Ascending aorta (tissue), 2 donors: ENCODE results near the gene FXYD7. TPM values are rescaled to one million over a fixed set of nuclear protein-coding genes. Genes with fewer than 3 reads are reported as not detected.
A peak's percentile ranks its signal among the peaks of the same experiment; 100 is the strongest.

Experiments used
- DNase-seq, 2 donors: peaks; one replicate each; pipeline ENCODE4 v3.0.0-alpha.2; 2019; ENCODE audit warnings: low spot score in 2 of 2
- H3K27ac ChIP-seq, 2 donors: fragments of 200-600 bp; sonication (generic); one replicate each; pipeline ENCODE4 v1.5.1; 2016 to 2017; ENCODE audit warnings: mild to moderate bottlenecking in 1 of 2
- H3K27me3 ChIP-seq: fragments of 200-600 bp; sonication (generic); one replicate; pipeline ENCODE4 v1.5.1; 2017
- H3K36me3 ChIP-seq, 2 donors: fragments of 200-600 bp; sonication (generic); one replicate each; pipeline ENCODE4 v1.5.1; 2016
- H3K4me1 ChIP-seq, 2 donors: fragments of 200-600 bp; sonication (generic); one replicate each; pipeline ENCODE4 v1.5.1; 2016 to 2017; ENCODE audit warnings: mild to moderate bottlenecking in 1 of 2
- H3K4me3 ChIP-seq, 2 donors: fragments of 200-600 bp; sonication (generic); one replicate each; pipeline ENCODE4 v1.5.1; 2016 to 2017; ENCODE audit warnings: mild to moderate bottlenecking in 1 of 2
- H3K9me3 ChIP-seq, 2 donors: fragments of 200-600 bp; sonication (generic); one replicate each; pipeline ENCODE4 v1.5.1; 2016
- CTCF ChIP-seq, 3 experiments: fragments of 200-600 bp in 2 of 3; fragments of 450-650 bp in 1 of 3; sonication (generic) in 2 of 3; IDR thresholded peaks; one replicate each; pipeline ENCODE4 v1.5.1; 2016 to 2019; ENCODE audit warnings: antibody characterized with exemption in 3 of 3, mild to moderate bottlenecking in 1 of 3, moderate library complexity in 1 of 3
- intact Hi-C: fragments of 100-400 bp; cut with DNase I; formaldehyde crosslinking; loops from one replicate; pipeline ENCODE4 v1.15.1; 2023
- total RNA-seq: library from RNA; depleted of rRNA; stranded (reverse); fragments of >200 nt; gene quantifications from one replicate; pipeline ENCODE4 v1.1.0, GENCODE V29; 2016

Gene FXYD7
- total RNA-seq, 1 donor from 2014 or later, result not detected

- Histone ChIP-seq H3K9me3 (no peaks in the 10 kb centered on the region), H3K36me3 (no peaks in the 10 kb centered on the region), H3K4me1 (peaks cover 4 to 6% of the 10 kb centered on the region in 2 donors), H3K4me3 (peak overlapping the region; percentile 10 to 55), H3K27me3 (no peaks in the 10 kb centered on the region), H3K27ac (no peak overlapping the region)
- intact Hi-C loops, result loop anchor here (1.0 to 2.0 kb wide), 3 partner anchors 10 to 154 kb away; partner anchors contain the start of genes LGI4 and USF2
- peak; percentile 93 to 99 (median 98) for TF ChIP-seq CTCF (IDR thresholded peaks at IDR 0.05)
- DNase-seq, result peak in 1 of 2 donors; percentile 80
These were observed 28.5 kb upstream of the FXYD7 start for GRCh38 chr19:35114353-35115176.

GRCh38 chr19:35115177-35115951 lies 27.7 kb upstream of the FXYD7 start, which contains the start of gene FXYD3:
Gene FXYD3 (plus strand): TSS chr19:35115823. CDS start chr19:35119377, 3,554 bp downstream.
- intact Hi-C loops, result loop anchor here (2.0 kb wide), 1 partner anchor 153 kb away; the partner anchor contains the start of gene USF2
- H3K4me1 ChIP-seq, result peaks cover 4 to 6% of the 10 kb centered on the region in 2 donors
- H3K4me3 ChIP-seq, result peak within 1 kb of the TSS; percentile 10 to 55
- no peak for TF ChIP-seq CTCF (IDR thresholded peaks at IDR 0.05)
- H3K36me3 ChIP-seq, result no peaks in the 10 kb centered on the region
- H3K27me3 ChIP-seq, result no peaks in the 10 kb centered on the region
- no peaks in the 10 kb centered on the region for H3K9me3 ChIP-seq
- DNase-seq, result no peak
- no peak within 1 kb of the TSS for H3K27ac ChIP-seq

GRCh38 chr19:35116072-35116801 lies 26.8 kb upstream of the FXYD7 start:
- no peaks in the 10 kb centered on the region for H3K9me3 ChIP-seq
- no peak overlapping the region for H3K27ac ChIP-seq
- no peaks in the 10 kb centered on the region for H3K27me3 ChIP-seq
- no peak overlapping the region for H3K4me3 ChIP-seq
- intact Hi-C loops, result no loop called here
- no peak for DNase-seq
- TF ChIP-seq CTCF (IDR thresholded peaks at IDR 0.05), result no peak
- peaks cover 4 to 6% of the 10 kb centered on the region in 2 donors for H3K4me1 ChIP-seq
- no peaks in the 10 kb centered on the region for H3K36me3 ChIP-seq

GRCh38 chr19:35117116-35117515 lies 25.9 kb upstream of the FXYD7 start:
- Histone ChIP-seq H3K36me3 (no peaks in the 10 kb centered on the region), H3K4me1 (peaks cover 4 to 6% of the 10 kb centered on the region in 2 donors), H3K9me3 (no peaks in the 10 kb centered on the region), H3K27me3 (no peaks in the 10 kb centered on the region), H3K27ac (no peak overlapping the region), H3K4me3 (no peak overlapping the region)
- intact Hi-C loops, result no loop called here
- DNase-seq, result no peak
- TF ChIP-seq CTCF (IDR thresholded peaks at IDR 0.05), result no peak

GRCh38 chr19:35117799-35118198 lies 25.3 kb upstream of the FXYD7 start:
- no peak for DNase-seq
- Histone ChIP-seq H3K9me3 (no peaks in the 10 kb centered on the region), H3K27ac (no peak overlapping the region), H3K36me3 (no peaks in the 10 kb centered on the region), H3K27me3 (no peaks in the 10 kb centered on the region), H3K4me3 (no peak overlapping the region), H3K4me1 (peaks cover 4 to 6% of the 10 kb centered on the region in 2 donors)
- intact Hi-C loops, result no loop called here
- TF ChIP-seq CTCF (IDR thresholded peaks at IDR 0.05), result no peak
